IMR-90 (cell line): ENCODE data around the gene DMD.

Source experiments
- CEBPB ChIP-seq: IDR thresholded peaks from 2 replicates; pipeline ENCODE4 v1.6.1; 2012; ENCODE audit warnings: low read depth, low read length, improper control_type of control experiment
- CHD1 ChIP-seq: IDR thresholded peaks from 2 replicates; pipeline ENCODE4 v1.6.1; 2012; ENCODE audit warnings: low read depth, low read length, improper control_type of control experiment
- MAFK ChIP-seq: IDR thresholded peaks from 2 replicates; pipeline ENCODE4 v1.6.1; 2012; ENCODE audit warnings: low read depth, low read length, improper control_type of control experiment
- MAZ ChIP-seq: IDR thresholded peaks from 2 replicates; pipeline ENCODE4 v1.6.1; 2012; ENCODE audit warnings: low read depth, mild to moderate bottlenecking, low read length, improper control_type of control experiment, moderate library complexity, borderline replicate concordance
- MXI1 ChIP-seq: IDR thresholded peaks from 2 replicates; pipeline ENCODE4 v1.6.1; 2012; ENCODE audit warnings: low read depth, mild to moderate bottlenecking, low read length, moderate library complexity, borderline replicate concordance
- POLR2A ChIP-seq: IDR thresholded peaks from 2 replicates; pipeline ENCODE4 v1.6.1; 2012; ENCODE audit warnings: mild to moderate bottlenecking, low read depth, low read length
- RAD21 ChIP-seq: IDR thresholded peaks from 2 replicates; pipeline ENCODE4 v1.6.1; 2012; ENCODE audit warnings: low read length, improper control_type of control experiment
- RCOR1 ChIP-seq: IDR thresholded peaks from 2 replicates; pipeline ENCODE4 v1.6.1; 2012; ENCODE audit warnings: mild to moderate bottlenecking, low read length, improper control_type of control experiment; ENCODE audit not compliant: insufficient replicate concordance
- RFX5 ChIP-seq: IDR thresholded peaks from 2 replicates; pipeline ENCODE4 v1.8.0; 2012; ENCODE audit warnings: low read depth, mild to moderate bottlenecking, low read length, moderate library complexity
- TF ChIP-seq, protein P1 (sequence below): conservative IDR thresholded peaks from 2 replicates; pipeline ENCODE4 v1.5.1; 2012; ENCODE audit warnings: mild to moderate bottlenecking, low read depth, low read length, improper control_type of control experiment
- TF ChIP-seq, protein P2 (sequence below): fragments of 150-350 bp; IDR thresholded peaks from 2 replicates; pipeline ENCODE4 v1.6.1; 2017; ENCODE audit warnings: mild to moderate bottlenecking, antibody characterized with exemption, low read length, low read depth
- TF ChIP-seq, protein P3 (sequence below): fragments of 150-350 bp; IDR thresholded peaks from 2 replicates; pipeline ENCODE4 v1.6.1; 2016; ENCODE audit warnings: low read depth, mild to moderate bottlenecking, low read length, moderate library complexity, borderline replicate concordance

DNA sequence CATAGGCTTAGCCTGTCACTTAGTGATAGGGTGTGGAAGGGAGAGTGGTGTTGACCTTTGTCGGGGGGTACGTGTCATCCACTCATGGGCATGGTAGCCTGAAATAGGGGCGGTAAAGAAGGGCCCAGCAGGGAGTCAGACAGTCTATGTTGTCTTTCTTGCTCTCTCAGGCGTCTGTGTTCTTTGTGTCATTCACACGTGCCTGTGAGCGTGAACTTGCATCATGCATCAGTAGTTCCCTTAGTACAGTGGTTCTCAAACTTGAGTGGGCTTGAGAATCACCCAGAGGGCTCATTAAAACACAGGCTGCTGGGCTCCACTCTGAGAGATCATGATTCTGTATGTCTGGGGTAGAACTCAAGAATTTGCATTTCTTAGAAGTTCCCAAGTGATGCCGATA lies 1688.6 kb downstream of the DMD start:
- TF ChIP-seq, protein P1, sequence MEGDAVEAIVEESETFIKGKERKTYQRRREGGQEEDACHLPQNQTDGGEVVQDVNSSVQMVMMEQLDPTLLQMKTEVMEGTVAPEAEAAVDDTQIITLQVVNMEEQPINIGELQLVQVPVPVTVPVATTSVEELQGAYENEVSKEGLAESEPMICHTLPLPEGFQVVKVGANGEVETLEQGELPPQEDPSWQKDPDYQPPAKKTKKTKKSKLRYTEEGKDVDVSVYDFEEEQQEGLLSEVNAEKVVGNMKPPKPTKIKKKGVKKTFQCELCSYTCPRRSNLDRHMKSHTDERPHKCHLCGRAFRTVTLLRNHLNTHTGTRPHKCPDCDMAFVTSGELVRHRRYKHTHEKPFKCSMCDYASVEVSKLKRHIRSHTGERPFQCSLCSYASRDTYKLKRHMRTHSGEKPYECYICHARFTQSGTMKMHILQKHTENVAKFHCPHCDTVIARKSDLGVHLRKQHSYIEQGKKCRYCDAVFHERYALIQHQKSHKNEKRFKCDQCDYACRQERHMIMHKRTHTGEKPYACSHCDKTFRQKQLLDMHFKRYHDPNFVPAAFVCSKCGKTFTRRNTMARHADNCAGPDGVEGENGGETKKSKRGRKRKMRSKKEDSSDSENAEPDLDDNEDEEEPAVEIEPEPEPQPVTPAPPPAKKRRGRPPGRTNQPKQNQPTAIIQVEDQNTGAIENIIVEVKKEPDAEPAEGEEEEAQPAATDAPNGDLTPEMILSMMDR = no peak
- no peak for TF ChIP-seq POLR2A
- TF ChIP-seq, protein P2, sequence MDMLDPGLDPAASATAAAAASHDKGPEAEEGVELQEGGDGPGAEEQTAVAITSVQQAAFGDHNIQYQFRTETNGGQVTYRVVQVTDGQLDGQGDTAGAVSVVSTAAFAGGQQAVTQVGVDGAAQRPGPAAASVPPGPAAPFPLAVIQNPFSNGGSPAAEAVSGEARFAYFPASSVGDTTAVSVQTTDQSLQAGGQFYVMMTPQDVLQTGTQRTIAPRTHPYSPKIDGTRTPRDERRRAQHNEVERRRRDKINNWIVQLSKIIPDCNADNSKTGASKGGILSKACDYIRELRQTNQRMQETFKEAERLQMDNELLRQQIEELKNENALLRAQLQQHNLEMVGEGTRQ = no peak
- no peak for TF ChIP-seq MAFK
- TF ChIP-seq MXI1 = no peak
- TF ChIP-seq RFX5 = no peak
- no peak for TF ChIP-seq CHD1
- TF ChIP-seq CEBPB = no peak
- TF ChIP-seq MAZ = no peak
- TF ChIP-seq RAD21 = no peak
- TF ChIP-seq RCOR1 = no peak
- TF ChIP-seq, protein P3, sequence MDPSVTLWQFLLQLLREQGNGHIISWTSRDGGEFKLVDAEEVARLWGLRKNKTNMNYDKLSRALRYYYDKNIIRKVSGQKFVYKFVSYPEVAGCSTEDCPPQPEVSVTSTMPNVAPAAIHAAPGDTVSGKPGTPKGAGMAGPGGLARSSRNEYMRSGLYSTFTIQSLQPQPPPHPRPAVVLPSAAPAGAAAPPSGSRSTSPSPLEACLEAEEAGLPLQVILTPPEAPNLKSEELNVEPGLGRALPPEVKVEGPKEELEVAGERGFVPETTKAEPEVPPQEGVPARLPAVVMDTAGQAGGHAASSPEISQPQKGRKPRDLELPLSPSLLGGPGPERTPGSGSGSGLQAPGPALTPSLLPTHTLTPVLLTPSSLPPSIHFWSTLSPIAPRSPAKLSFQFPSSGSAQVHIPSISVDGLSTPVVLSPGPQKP = no peak
